ENCODE results near the gene SOBP. TPM values are rescaled to one million over a fixed set of nuclear protein-coding genes. Genes with fewer than 3 reads are reported as not detected.

The SOBP gene
- total RNA-seq, 1 donor from 2014 or later, result 1.2 TPM

- TF ChIP-seq, protein P1, sequence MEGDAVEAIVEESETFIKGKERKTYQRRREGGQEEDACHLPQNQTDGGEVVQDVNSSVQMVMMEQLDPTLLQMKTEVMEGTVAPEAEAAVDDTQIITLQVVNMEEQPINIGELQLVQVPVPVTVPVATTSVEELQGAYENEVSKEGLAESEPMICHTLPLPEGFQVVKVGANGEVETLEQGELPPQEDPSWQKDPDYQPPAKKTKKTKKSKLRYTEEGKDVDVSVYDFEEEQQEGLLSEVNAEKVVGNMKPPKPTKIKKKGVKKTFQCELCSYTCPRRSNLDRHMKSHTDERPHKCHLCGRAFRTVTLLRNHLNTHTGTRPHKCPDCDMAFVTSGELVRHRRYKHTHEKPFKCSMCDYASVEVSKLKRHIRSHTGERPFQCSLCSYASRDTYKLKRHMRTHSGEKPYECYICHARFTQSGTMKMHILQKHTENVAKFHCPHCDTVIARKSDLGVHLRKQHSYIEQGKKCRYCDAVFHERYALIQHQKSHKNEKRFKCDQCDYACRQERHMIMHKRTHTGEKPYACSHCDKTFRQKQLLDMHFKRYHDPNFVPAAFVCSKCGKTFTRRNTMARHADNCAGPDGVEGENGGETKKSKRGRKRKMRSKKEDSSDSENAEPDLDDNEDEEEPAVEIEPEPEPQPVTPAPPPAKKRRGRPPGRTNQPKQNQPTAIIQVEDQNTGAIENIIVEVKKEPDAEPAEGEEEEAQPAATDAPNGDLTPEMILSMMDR (IDR thresholded peaks at IDR 0.05; ENCODE audit: insufficient read depth, low read length, poor library complexity, severe bottlenecking), result no peak
- Histone ChIP-seq H3K27me3 (ENCODE audit: control insufficient read depth, insufficient read depth, low read length) (no peaks in the 10 kb centered on the region), H3K36me3 (ENCODE audit: control insufficient read depth, insufficient read depth, low read length) (no peaks in the 10 kb centered on the region), H3K4me3 (ENCODE audit: low read depth, low read length) (no peak overlapping the region)
- DNase-seq (ENCODE audit: low read depth), result no peak
Observed at GRCh38 chr6:107606407-107606806, 116.5 kb downstream of the SOBP start.

DNA sequence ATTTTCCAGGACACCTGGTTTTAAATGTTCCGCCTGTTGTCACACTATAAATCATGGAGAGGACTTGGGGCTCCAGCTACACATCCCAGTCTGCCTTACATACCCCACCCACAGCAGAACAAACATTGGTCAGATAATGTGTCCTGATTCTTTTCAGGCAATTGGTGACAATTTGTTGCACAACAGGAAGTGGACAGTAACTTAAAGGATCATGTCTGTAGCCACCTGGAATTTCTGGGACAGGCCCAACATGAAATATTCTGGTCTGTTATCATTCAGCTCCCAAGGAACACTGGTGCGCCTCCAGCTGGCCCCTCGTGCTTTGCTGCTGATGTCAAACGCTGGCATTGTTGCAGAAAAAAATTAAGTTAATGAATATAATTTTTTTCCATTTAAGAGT is 117.2 kb downstream of the SOBP start:
- Histone ChIP-seq H3K27me3 (ENCODE audit: control insufficient read depth, insufficient read depth, low read length) (no peaks in the 10 kb centered on the region), H3K36me3 (ENCODE audit: control insufficient read depth, insufficient read depth, low read length) (no peaks in the 10 kb centered on the region), H3K4me3 (ENCODE audit: low read depth, low read length) (no peak overlapping the region)
- no peak for DNase-seq (ENCODE audit: low read depth)
- TF ChIP-seq, protein P1 (IDR thresholded peaks at IDR 0.05; ENCODE audit: insufficient read depth, low read length, poor library complexity, severe bottlenecking), result no peak

DNA sequence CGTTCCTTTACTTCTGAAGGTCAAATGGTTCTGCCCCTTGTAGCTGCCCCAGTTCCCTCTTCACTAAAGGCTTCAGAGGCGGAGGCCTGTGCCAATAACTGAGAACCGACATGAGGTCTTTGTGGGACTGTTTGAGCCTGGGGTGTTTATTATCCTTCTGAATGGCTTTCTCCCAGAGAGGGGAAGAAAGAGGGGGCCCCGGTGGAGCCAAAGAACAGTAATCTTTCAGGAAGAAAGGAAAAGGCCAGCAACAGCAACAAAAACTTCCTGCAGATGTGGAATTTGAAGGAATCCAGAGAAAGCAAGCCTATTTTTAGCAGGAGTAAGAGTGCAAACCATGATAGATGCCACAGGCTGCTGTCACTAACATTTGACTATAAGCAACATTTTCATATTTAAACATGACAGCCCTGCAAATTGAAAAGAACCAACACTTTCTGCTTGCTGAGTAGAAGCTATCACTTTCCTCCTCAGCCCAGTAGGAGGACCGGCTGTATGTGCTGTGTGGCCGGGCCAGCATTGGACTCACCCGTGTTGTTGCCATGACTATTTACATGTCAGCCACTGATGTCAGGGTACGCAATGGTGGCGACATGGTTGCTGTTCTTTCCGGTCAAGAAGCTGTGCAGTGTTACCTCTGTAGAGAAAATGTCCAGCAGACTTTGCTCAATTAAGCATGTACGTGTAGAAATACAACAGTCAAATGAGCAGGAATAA is 121.3 kb downstream of the SOBP start:
- DNase-seq (ENCODE audit: low read depth), result no peak
- Histone ChIP-seq H3K27me3 (ENCODE audit: control insufficient read depth, insufficient read depth, low read length) (no peaks in the 10 kb centered on the region), H3K4me3 (ENCODE audit: low read depth, low read length) (no peak overlapping the region), H3K36me3 (ENCODE audit: control insufficient read depth, insufficient read depth, low read length) (no peaks in the 10 kb centered on the region)
- TF ChIP-seq, protein P1 (IDR thresholded peaks at IDR 0.05; ENCODE audit: insufficient read depth, low read length, poor library complexity, severe bottlenecking), result no peak

DNA sequence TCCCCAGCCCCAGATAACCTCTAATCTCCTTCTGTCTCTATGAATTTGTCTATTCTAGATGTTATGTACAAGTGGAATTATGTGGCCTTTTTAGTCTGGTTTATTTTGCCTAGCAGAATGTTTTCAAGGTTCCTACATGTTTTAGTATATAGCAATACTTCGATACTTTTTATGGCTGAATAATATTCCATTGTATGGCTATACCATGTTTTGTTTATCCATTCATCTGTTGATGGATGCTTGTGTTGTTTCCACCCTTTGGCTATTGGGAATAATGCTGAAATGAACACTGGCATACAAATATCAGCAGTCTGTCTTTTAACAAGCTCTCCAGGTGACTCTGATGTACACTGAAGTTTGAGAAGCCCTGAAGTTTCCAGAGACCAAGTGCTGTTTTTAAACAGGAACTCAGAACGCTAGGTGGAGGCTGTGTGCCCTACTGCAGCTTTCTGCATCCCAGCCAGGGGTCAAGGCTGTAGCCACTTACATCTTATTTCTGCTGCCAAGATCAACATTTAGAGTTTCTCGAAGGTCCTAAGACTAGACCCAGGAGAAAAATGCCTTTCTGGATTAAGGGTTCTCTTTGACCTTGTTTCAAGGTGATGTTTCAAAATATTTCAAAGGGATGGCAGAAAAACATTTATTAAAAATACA is 123.0 kb downstream of the SOBP start:
- TF ChIP-seq, protein P1 (IDR thresholded peaks at IDR 0.05; ENCODE audit: insufficient read depth, low read length, poor library complexity, severe bottlenecking), result no peak
- DNase-seq (ENCODE audit: low read depth), result no peak
- no peaks in the 10 kb centered on the region for H3K36me3 ChIP-seq (ENCODE audit: control insufficient read depth, insufficient read depth, low read length)
- no peak overlapping the region for H3K4me3 ChIP-seq (ENCODE audit: low read depth, low read length)
- no peaks in the 10 kb centered on the region for H3K27me3 ChIP-seq (ENCODE audit: control insufficient read depth, insufficient read depth, low read length)

- no peaks in the 10 kb centered on the region for H3K27me3 ChIP-seq (ENCODE audit: control insufficient read depth, insufficient read depth, low read length)
- H3K4me3 ChIP-seq (ENCODE audit: low read depth, low read length), result no peak overlapping the region
- TF ChIP-seq, protein P1 (IDR thresholded peaks at IDR 0.05; ENCODE audit: insufficient read depth, low read length, poor library complexity, severe bottlenecking), result no peak
- no peak for DNase-seq (ENCODE audit: low read depth)
- no peaks in the 10 kb centered on the region for H3K36me3 ChIP-seq (ENCODE audit: control insufficient read depth, insufficient read depth, low read length)
Observed at GRCh38 chr6:107613651-107614379, 123.9 kb downstream of the SOBP start.

Data from kidney epithelial cell (primary cell).